IPS DF 4.7 (cell line): ENCODE data around the gene SPIRE2.

Source experiments
- DNase-seq: peaks from one replicate; pipeline ENCODE4 v3.0.0-alpha.2; 2013; ENCODE audit warnings: low spot score; ENCODE audit errors: extremely low read depth

Gene SPIRE2

DNA sequence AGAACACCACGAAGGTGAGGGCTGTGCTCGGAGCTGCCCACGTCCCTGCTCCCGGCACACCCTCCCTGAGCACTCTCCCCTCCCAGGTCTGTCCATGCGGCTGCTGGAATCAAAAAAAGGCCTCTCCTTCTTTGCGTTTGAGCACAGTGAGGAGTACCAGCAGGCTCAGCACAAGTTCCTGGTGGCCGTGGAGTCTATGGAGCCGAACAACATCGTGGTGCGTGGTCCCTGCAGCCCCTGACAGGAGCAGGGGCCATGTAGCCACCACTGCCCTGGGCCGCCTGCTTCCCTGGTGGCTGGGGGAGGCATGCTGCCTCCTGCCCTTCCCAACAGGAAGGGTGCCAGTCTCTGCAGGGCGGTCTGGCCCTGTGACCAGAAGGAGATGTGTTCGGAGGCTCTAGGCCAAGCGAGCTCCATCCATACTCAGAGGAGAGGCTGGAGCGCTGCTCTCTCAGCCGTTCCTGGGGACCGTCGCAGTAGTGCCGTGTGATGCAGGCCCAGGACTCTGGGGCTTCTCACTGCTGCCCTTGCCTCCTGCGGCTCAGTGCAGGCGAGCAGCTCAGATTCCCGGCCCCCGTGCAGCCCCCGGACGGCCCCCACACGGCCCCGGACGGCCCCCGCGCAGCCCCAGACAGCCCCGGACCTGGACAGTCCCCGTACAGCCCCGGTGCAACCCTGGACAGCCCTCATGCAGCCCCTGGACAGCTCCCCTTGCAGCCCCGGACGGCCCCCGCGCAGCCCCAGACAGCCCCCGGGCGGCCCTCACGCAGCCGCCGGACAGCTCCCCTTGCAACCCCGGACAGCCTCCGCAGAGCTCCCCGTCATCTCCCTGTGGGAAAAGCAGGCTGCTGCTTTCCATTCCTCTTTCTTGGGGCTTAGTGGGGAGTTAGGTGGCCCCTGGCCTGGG lies 65.6 kb downstream of the SPIRE2 start:
- no peak for DNase-seq

DNA sequence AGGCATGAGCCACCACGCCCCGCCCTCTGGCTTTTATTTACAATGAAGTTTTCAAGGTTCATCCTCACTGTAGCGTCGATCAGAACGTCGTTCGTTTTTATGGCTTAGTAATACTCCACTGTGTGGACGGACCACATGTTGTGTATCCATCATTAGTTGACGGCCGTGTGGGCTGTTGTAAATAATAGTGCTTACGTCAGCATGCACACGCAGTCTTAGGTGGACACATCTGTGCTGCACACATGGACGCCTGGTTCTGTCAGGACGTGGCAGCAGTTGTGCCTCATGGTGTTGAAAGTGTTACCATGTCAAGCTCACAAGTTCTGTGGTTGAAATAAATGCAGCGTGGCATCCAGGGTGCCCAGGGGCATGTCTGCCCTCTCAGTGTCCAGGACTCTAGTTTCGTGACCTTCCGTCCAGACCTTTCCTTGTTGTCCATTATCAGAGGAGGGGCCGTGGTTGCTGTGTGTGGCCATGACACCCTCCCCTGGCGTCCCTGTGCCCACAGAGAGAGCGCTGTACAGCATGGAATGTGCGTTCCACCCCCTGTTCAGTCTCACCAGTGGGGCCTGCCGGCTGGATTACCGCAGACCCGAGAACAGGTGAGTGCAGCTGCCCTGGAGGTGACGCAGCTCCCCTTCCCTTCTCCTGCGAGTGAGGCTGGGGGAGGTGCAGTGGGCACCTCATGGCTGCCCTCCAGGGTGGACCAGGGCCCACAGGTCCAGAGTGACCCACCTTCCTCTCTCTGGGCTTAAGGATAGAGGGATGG lies 67.4 kb downstream of the SPIRE2 start:
- DNase-seq: no peak

DNA sequence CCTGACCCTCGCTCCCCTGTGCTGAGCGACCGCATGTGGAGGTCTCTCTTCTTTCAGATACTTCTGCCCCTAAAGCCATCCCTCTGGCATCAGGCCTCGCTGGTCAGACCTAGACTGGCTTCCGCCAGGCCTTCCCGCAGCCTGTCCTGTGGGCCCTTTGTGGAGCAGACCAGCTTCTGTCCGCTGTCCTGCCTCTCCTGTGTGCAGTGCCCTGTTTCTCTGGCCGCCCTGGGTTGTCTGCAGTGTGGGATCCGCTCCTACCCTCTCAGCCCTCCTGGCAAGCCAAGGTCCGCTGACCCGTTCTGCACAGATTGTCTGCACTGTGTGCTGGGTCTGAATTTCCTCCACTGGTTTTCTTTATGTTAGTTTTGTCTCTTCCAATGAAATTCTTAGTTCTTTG lies 68.9 kb downstream of the SPIRE2 start:
- DNase-seq: no peak

DNA sequence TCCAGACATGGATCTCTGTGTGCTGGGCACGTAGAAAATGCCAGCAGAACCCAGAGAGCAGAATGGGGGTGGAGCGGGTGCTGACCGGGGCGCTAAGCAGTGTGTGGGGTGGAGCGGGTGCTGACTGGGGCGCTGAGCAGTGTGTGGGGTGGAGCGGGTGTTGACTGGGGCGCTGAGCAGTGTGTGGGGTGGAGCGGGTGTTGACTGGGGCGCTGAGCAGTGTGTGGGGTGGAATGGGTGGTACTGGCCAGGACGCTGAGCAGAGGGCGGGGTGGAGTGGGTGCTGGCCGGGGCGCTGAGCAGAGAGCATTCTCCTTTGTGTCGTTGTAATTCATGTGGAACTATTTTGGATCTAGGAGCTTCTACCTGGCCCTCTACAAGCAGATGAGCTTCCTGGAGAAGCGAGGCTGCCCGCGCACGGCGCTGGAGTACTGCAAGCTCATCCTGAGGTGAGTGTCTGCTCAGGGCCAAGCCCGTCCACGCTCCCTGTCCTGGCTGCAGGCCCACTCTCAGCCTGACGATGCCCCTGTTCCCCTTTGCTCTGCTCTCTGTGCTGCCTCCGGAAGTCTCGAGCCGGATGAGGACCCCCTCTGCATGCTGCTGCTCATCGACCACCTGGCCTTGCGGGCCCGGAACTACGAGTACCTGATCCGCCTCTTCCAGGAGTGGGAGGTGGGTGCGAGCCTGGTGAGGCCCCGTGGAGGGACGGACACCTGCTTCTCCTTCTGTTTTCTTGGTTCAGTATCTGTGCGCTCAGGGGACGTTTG lies 70.1 kb downstream of the SPIRE2 start:
- DNase-seq: no peak

DNA sequence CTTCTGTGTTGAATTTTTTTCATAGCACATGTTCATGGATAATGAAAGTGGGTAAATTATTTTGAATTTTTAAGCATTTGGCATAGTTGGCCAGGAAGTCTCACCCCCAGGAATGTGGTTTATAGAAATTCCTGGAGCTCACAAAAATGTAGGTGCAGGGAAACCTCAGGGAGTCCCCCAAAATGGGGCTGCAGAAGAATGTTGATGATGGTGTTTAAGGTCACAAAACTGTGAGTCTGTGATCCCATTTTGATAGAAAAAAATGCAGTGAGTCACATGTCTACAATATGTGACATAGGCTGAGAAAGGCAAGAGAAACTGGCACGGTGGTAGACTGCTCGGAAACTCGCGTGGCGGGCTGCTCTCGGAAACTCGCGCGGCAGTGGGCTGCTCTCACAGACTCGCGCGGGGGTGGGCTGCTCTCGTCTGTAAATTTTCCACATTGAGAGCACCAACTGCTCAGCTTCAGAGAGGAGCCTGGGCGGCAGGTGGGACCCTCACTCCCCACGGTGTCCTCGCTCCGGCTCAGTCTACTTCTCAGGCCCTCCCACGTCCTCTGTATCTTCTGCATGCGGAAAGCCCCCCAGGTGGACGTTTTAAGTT lies 71.7 kb downstream of the SPIRE2 start:
- no peak for DNase-seq

DNA sequence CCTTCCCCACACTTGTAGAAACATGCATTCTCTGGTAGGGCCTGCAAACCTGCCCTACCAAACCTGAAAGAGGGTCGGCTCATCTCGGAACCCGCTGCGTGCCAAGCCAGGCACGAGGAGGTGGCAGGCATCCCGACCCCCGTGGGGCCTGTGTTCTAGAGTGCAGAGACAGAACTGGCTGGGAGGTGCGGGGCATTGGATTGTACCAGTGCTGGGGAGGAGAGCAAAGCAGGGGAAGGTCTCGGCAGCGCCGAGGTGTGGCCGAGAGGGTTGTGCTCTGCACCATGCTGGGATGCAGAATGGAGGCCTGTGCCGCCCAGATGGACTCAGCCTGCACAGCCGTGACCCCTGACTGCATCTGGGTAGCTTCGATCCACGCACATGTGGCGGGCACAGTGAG lies 72.6 kb downstream of the SPIRE2 start:
- no peak for DNase-seq

DNA sequence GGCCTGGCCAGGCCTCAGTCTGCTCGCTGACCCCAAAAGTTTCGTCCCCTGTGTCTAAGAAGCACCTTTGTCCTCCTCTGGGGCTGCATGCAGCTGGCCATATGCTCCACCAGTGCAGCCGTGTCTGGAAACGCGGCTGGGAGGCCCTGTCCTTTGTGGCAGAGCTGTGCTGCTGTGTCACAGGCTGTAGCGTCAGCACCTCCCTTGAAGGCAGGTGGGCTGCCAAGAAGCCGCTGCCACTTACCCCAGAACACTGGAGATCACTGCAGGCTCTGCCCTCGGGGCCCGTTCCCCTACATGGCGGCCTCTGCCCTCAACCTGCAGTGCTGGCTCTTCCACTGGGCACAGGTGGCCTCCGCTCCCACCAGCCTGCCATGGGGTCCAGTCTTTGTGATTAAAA lies 74.7 kb downstream of the SPIRE2 start:
- no peak for DNase-seq

DNA sequence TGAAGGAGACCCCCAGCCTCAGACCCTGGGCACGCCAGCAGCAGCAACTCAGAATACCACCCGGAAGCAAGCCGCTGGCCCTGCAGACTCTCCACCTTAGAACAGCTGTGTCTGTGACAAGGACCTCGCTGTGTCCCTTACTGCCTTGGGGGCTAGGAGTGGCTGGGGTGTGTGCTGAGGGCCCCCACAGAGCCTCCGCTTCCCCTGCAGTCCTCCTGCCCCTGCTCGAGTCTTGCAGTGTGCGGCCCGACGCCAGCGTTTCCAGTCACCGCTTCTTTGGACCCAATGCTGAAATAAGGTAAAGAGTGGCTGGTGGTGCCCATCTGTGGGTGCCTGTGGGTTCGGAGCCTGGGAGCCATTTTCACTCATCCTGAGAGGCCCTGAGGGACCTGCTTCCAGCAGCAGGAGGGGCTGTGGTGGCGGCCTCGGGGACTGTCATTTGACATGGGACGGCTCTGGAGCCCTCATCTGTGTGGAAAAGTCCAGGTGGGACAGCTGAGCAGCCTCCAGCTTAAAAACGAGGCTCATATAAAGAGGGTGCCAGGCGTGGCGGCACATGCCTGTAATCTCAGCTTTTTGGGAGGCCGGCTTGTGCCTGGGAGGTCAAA lies 75.7 kb downstream of the SPIRE2 start:
- no peak for DNase-seq

DNA sequence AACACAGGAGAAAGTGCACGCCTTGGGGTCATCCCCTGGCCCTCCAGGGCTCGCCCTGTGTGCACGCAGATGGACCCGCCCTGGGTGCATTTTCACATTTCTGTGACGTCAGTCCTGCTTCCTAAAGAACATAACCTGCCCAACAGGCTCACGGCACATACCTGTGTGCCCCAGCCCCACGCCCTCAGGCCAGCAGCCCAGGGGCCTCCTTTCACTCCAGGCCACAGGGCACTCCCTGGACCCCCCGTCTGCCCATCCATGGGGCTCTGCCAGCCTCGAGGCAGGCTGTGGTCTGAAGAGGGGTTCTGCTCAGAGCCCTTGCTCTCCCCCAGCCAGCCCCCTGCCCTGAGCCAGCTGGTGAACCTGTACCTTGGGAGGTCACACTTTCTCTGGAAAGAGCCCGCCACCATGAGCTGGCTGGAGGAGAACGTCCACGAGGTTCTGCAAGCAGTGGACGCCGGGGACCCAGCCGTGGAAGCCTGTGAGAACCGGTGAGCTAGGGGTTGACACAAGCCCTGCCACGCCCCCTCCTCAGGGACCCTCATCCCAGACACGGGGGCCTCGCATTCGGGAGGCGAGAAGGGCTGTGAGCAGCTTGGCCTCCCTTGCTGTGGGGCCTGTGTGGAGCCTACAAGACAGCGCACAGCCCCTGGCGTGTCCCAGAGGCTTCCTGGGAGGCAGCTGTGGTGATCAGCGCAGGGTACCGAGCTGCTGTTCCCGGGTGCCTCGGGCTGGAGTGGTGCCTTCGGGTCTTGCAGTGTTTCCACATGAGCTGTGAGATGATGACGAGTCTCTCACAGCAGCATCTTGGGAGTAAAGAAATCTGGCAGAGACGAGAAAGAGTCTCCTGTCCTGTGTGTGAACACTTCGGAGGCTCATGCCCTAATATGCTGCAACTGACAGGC lies 76.6 kb downstream of the SPIRE2 start:
- no peak for DNase-seq

DNA sequence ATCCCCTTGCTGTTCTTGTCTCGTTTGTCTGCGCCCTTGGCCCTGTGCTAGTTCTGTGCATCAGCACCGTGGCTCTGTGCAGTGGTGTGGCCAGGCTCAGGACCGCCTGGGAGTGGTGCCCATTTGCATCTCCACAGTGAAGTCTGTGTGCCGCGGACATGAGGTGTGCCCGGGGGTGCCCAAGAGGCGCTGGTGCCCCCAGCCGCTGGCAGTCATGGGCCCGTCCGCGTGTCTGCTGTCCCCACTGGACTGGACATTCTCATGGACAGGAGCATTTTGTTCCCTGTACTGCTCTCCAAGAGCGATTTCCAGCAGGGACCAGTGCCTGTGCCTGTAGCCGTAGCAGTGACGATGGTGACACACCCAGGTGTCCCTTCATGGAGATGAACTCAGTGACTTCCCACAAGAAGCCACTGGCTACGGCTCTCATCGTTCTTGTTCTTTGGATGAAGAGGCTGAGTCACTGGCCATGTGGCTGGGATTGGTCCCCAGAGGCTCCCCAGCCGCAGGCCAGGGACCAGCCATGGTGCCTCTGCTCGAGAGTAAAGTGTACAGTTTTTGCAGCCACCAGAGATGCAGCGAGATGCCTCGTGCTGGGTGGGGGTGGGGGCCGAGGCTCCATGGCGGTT lies 77.3 kb downstream of the SPIRE2 start:
- no peak for DNase-seq

DNA sequence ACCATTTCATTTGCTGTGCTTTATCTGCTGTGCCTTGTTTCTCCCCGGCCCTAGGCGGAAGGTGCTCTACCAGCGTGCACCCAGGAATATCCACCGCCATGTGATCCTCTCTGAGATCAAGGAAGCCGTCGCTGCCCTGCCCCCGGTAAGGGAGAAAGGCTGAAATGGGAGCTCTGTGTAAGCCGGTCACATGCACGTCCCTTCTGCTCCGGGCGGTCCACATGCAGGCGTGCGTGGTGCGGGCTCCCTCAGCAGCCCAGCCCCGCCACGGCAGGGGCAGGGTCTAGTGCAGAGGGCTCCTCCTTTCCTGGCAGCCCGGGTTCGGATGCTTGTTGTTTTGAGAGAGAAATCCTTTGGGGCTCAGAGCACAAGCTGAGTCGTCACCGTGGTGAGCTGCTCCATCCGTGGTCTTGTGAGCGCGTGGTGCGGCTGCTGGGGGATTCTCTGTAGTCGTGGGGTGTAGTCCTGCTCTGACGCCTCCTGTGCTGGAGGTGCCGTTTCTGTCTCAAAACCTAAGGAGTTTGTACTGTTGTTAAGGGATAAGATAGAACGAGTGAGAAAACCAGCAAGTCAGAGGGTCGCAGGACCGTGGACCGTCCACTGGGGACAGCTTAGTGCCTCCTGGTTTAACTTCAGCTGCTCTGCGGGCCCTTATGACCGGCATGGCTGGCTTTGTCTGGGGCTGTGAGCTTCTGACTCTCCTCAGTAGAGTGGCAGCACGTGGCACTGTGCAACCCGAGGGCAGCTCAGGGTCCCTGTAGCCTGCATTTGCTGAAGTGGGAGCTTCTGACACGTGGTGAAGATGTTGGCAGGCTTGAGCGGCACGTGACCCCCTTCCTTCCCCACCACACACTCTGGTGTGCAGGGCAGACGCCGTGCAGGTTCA lies 78.1 kb downstream of the SPIRE2 start:
- DNase-seq: no peak

DNA sequence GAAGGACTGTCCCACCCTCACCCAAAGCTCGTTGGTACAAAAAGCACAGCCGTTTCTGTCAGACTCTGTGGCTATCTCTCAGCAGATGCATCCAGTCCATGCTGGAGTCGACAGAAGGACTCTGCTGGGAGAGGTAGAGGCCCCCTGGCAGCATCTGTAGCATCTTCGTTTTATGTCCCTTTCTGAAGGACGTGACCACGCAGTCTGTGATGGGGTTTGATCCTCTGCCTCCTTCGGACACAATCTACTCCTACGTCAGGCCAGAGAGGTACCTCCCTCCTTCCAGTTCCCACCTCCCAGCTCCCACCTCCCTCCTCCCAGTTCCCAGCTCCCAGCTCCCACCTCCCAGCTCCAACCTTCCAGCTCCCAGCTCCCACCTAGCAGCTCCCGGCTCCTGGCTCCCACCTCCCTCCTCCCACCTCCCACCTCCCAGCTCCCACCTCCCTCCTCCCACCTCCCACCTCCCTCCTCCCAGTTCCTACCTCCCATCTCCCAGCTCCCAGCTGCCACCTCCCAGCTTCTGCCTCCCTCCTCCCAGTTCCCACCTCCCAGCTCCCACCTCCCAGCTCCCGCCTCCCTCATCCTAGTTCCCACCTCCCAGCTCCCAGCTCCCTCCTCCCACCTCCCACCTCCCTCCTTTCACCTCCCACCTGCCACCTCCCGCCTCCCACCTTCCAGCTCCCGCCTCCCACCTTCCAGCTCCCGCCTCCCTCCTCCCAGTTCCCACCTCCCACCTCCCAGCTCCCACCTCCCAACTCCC lies 79.0 kb downstream of the SPIRE2 start:
- DNase-seq: no peak

DNA sequence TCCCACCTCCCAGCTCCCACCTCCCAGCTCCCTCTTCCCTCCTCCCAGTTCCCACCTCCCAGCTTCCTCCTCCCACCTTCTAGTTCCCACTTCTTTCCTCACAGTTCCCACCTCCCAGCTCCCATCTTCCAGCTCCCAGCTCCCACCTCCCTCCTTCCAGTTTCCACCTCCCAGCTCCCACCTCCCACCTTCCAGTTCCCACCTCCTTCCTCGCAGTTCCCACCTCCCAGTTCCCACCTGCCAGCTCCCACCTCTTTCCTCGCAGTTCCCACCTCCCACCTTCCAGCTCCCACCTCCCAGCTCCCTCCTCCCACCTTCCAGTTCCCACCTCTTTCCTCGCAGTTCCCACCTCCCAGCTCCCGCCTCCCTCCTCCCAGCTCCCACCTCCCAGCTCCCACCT lies 80.0 kb downstream of the SPIRE2 start:
- no peak for DNase-seq

DNA sequence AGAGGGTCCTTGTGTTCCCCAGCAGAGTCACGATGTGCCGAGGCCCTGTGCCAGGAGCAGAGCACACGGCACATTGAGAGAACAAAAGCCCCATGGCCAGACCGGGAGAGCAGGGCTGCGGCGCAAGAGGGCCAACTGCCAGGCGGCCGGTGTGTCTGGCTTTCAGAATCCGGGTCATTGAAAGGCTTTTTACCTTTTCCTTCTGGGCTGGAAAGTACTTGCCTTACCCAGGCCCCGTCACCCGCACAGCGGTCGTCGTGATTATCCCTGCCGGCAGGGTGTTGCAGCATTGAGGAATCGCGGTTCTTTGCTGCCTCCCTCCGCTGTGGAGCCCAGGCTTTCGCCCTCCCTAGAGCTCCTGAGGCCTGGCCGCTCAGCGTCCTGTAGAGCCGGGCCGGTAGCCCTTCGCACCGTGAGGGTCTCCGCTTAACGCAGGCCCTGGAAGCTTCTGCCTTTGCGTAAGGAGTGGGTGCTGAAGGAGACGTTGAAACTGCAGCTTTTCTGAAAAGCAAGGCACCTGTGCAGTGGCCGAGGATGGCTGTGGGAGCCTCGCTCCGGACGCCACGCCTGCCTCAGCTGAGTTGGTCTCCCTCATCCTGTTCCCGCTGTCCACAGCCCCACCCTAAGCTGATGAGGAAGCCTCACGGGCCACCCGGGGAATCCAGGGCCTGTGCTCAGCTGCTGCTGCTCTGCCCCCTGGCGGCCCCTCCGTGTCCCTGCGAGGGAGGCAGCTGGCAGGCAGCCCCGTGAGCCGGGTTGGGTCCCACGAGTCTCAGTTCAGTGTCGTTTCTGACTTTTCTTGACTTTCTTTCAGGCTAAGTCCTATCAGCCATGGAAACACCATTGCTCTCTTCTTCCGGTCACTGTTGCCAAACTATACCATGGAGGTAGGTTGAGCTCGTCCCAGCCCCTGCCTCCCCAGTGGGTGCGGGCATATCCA lies 81.8 kb downstream of the SPIRE2 start:
- DNase-seq: no peak

DNA sequence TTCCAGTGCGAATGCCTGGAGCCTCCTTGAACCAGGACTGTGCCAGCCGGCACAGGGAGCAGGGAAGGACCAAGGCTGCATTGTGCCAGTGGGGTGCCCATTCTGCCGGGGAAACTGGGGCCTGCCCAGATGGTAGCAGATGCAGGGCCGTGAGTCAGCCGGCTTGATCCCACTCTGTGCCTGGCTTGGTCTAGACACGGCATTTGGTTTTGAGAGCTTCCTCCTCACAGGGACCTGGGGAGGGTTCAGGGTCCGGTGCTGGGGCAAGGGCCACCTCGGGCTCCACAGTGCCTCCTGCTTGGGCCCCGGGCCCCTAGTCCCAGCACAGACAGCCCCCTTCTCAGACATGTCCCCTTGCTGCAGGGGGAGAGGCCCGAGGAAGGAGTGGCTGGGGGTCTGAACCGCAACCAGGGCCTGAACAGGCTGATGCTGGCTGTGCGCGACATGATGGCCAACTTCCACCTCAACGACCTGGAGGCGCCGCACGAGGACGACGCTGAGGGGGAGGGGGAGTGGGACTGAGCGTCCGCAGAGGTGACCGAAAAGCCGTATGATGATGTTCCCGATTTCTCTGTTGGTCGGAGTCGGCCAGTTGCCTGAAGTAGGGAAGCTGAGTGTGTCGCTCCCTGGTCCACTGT lies 82.6 kb downstream of the SPIRE2 start:
- no peak for DNase-seq

DNA sequence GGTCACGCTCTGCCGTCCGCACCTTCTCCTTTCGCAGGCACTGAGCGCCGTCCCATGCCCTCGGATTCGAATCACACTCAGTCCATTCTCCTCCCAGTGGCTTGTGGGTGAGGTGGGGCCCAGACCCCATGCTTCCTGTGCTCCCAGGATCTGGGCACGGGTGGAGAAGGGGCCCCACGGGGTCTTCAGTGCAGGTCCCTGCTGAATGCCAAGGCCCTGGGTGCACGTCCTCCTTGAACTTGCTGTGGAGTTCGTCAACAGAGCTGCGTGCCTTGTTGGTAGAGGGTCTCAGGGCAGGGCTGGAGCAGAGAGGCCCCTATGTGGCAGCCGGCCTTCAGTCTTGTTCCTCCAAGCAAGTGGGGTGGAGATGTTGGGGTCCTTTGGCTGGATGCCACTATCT lies 83.1 kb downstream of the SPIRE2 start:
- DNase-seq: no peak
